ENCODE measurements around the gene NIPAL3.

The NIPAL3 gene

GRCh38 chr1:24415334-24415909 is at the start of gene NIPAL3:
TSS of gene NIPAL3 (plus strand) at chr1:24415802. CDS start at chr1:24419548, 3,746 bp downstream.
- DNase-seq, result peak; percentile 98 to 99

- no peak for DNase-seq
Measured at GRCh38 chr1:24366707-24367106, 48.9 kb upstream of the NIPAL3 start.

- no peak for DNase-seq
Measured at GRCh38 chr1:24369199-24369598, 46.4 kb upstream of the NIPAL3 start.

- DNase-seq, result no peak
Measured at GRCh38 chr1:24369801-24370200, 45.8 kb upstream of the NIPAL3 start.

- peak in 1 of 2 donors; percentile 34 for DNase-seq
Measured at GRCh38 chr1:24373044-24373443, 42.6 kb upstream of the NIPAL3 start.

- DNase-seq, result no peak
Measured at GRCh38 chr1:24373710-24374109, 41.9 kb upstream of the NIPAL3 start.

GRCh38 chr1:24374891-24375786 is 40.5 kb upstream of the NIPAL3 start:
- no peak for DNase-seq

GRCh38 chr1:24379733-24380315 is 35.8 kb upstream of the NIPAL3 start:
- DNase-seq, result no peak

- no peak for DNase-seq
Measured at GRCh38 chr1:24380508-24380907, 35.1 kb upstream of the NIPAL3 start.

GRCh38 chr1:24381256-24381655 is 34.3 kb upstream of the NIPAL3 start:
- DNase-seq, result no peak

GRCh38 chr1:24382165-24382577 is 33.4 kb upstream of the NIPAL3 start:
- DNase-seq, result no peak

- DNase-seq, result no peak
Measured at GRCh38 chr1:24383381-24383940, 32.1 kb upstream of the NIPAL3 start.

- peak; percentile 34 to 55 for DNase-seq
Measured at GRCh38 chr1:24384251-24385090, 31.1 kb upstream of the NIPAL3 start.

- peak; percentile 8 to 22 for DNase-seq
Measured at GRCh38 chr1:24385160-24385940, 30.3 kb upstream of the NIPAL3 start.

- no peak for DNase-seq
Measured at GRCh38 chr1:24386241-24386640, 29.4 kb upstream of the NIPAL3 start.

GRCh38 chr1:24386931-24387330 is 28.7 kb upstream of the NIPAL3 start:
- no peak for DNase-seq

GRCh38 chr1:24387636-24388175 is 27.9 kb upstream of the NIPAL3 start:
- DNase-seq, result no peak

- DNase-seq, result no peak
Measured at GRCh38 chr1:24388331-24388885, 27.2 kb upstream of the NIPAL3 start.

- no peak for DNase-seq
Measured at GRCh38 chr1:24389231-24389678, 26.3 kb upstream of the NIPAL3 start.

- DNase-seq, result peak; percentile 78 to 84
Measured at GRCh38 chr1:24390924-24391782, 24.4 kb upstream of the NIPAL3 start.

Measured in CD4-positive, alpha-beta T cell treated with Interferon alpha-2 for 1 hour (primary cell).